ENCODE data around the gene C15orf62. TPM values are rescaled to one million over a fixed set of nuclear protein-coding genes. Genes with fewer than 3 reads are reported as not detected.

C15orf62 gene
- total RNA-seq, 1 donor from 2014 or later, result not detected

GRCh38 chr15:40807028-40807887, 37.5 kb downstream of the C15orf62 start, which contains the start of the genes DNAJC17 and ZFYVE19:
Gene DNAJC17, minus strand, starts transcription at chr15:40807473. Its CDS starts 27 bp downstream, at chr15:40807446.
Gene ZFYVE19, plus strand, starts transcription at chr15:40807089. Its CDS starts 501 bp downstream, at chr15:40807590.
- no peaks in the 10 kb centered on the region for H3K27me3 ChIP-seq (ENCODE audit: control insufficient read depth in 3 of 3, insufficient read depth in 3 of 3, low read length in 3 of 3)
- peaks cover 12 to 21% (median 14%) of the 10 kb centered on the region in 3 donors for H3K36me3 ChIP-seq (ENCODE audit: control insufficient read depth in 3 of 3, insufficient read depth in 3 of 3, low read length in 3 of 3)
- peak within 1 kb of the TSS; percentile 81 to 98 (median 98) for H3K9ac ChIP-seq (ENCODE audit: low read depth in 1 of 3, low read length in 3 of 3)
- H3K27ac ChIP-seq (ENCODE audit: low read depth, low read length), result peak within 1 kb of the TSS; percentile 93
- H3K4me3 ChIP-seq (ENCODE audit: low read length in 3 of 3), result peak within 1 kb of the TSS; percentile 93 to 100 (median 98)
- H3K4me1 ChIP-seq (ENCODE audit: control insufficient read depth in 3 of 3, insufficient read depth in 3 of 3, low read length in 3 of 3), result peaks cover 20 to 33% (median 27%) of the 10 kb centered on the region in 3 donors
- H3K9me3 ChIP-seq (ENCODE audit: control insufficient read depth in 3 of 3, low read length in 3 of 3), result no peaks in the 10 kb centered on the region

- Histone ChIP-seq H3K4me1 (ENCODE audit: control insufficient read depth in 3 of 3, insufficient read depth in 3 of 3, low read length in 3 of 3) (peaks cover 14 to 27% (median 20%) of the 10 kb centered on the region in 3 donors), H3K9me3 (ENCODE audit: control insufficient read depth in 3 of 3, low read length in 3 of 3) (no peaks in the 10 kb centered on the region), H3K27ac (ENCODE audit: low read depth, low read length) (no peak overlapping the region), H3K36me3 (ENCODE audit: control insufficient read depth in 3 of 3, insufficient read depth in 3 of 3, low read length in 3 of 3) (peaks cover 14 to 23% (median 17%) of the 10 kb centered on the region in 3 donors), H3K9ac (ENCODE audit: low read depth in 1 of 3, low read length in 3 of 3) (peak overlapping the region; percentile 66 to 79 (median 71)), H3K4me3 (ENCODE audit: low read length in 3 of 3) (peak overlapping the region; percentile 93 to 100 (median 98)), H3K27me3 (ENCODE audit: control insufficient read depth in 3 of 3, insufficient read depth in 3 of 3, low read length in 3 of 3) (no peaks in the 10 kb centered on the region)
These were observed 38.2 kb downstream of the C15orf62 start for GRCh38 chr15:40807888-40808461.

- no peaks in the 10 kb centered on the region for H3K9me3 ChIP-seq (ENCODE audit: control insufficient read depth in 3 of 3, low read length in 3 of 3)
- no peak overlapping the region for H3K9ac ChIP-seq (ENCODE audit: low read depth in 1 of 3, low read length in 3 of 3)
- peaks cover 11 to 21% (median 14%) of the 10 kb centered on the region in 3 donors for H3K4me1 ChIP-seq (ENCODE audit: control insufficient read depth in 3 of 3, insufficient read depth in 3 of 3, low read length in 3 of 3)
- H3K4me3 ChIP-seq (ENCODE audit: low read length in 3 of 3), result no peak overlapping the region
- H3K27ac ChIP-seq (ENCODE audit: low read depth, low read length), result no peak overlapping the region
- H3K27me3 ChIP-seq (ENCODE audit: control insufficient read depth in 3 of 3, insufficient read depth in 3 of 3, low read length in 3 of 3), result no peaks in the 10 kb centered on the region
- peaks cover 22 to 30% (median 27%) of the 10 kb centered on the region in 3 donors for H3K36me3 ChIP-seq (ENCODE audit: control insufficient read depth in 3 of 3, insufficient read depth in 3 of 3, low read length in 3 of 3)
These were observed 39.2 kb downstream of the C15orf62 start for GRCh38 chr15:40808861-40809450.

DNA sequence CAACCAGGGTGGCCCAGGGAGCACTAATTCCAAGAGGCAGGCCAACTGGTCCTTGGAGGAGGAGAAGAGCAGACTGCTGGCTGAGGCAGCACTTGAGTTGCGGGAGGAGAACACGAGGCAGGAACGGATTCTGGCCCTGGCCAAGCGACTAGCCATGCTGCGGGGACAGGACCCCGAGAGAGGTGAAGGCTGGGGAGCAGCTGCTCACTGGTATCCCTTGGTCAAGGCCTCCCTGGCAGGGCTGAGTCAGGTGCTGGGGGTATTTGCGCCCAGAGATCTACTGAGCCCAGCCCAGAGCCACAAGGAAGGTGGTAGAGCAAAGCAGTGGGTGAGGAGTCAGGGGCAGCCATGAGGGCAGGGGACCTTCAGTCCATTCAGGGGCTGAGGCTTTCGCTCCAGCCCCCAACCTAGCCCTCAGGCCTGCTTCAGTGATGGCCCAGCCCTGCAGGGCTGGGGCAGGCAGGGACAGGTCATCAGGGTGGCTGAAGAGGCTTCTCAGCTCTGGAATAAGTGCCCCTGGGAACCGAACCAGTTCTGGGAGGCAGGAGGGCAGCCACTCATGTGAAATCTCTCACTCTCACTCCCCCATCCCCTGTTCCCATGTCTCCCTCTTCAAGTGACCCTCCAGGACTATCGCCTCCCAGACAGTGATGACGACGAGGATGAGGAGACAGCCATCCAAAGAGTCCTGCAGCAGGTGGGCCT, 43.1 kb downstream of the C15orf62 start:
- H3K4me3 ChIP-seq (ENCODE audit: low read length in 3 of 3), result no peak overlapping the region
- no peak overlapping the region for H3K27ac ChIP-seq (ENCODE audit: low read depth, low read length)
- peaks cover 25 to 37% (median 35%) of the 10 kb centered on the region in 3 donors for H3K36me3 ChIP-seq (ENCODE audit: control insufficient read depth in 3 of 3, insufficient read depth in 3 of 3, low read length in 3 of 3)
- H3K9ac ChIP-seq (ENCODE audit: low read depth in 1 of 3, low read length in 3 of 3), result no peak overlapping the region
- H3K27me3 ChIP-seq (ENCODE audit: control insufficient read depth in 3 of 3, insufficient read depth in 3 of 3, low read length in 3 of 3), result no peaks in the 10 kb centered on the region
- H3K9me3 ChIP-seq (ENCODE audit: control insufficient read depth in 3 of 3, low read length in 3 of 3), result no peaks in the 10 kb centered on the region
- H3K4me1 ChIP-seq (ENCODE audit: control insufficient read depth in 3 of 3, insufficient read depth in 3 of 3, low read length in 3 of 3), result peaks cover 2 to 8% (median 6%) of the 10 kb centered on the region in 3 donors

DNA sequence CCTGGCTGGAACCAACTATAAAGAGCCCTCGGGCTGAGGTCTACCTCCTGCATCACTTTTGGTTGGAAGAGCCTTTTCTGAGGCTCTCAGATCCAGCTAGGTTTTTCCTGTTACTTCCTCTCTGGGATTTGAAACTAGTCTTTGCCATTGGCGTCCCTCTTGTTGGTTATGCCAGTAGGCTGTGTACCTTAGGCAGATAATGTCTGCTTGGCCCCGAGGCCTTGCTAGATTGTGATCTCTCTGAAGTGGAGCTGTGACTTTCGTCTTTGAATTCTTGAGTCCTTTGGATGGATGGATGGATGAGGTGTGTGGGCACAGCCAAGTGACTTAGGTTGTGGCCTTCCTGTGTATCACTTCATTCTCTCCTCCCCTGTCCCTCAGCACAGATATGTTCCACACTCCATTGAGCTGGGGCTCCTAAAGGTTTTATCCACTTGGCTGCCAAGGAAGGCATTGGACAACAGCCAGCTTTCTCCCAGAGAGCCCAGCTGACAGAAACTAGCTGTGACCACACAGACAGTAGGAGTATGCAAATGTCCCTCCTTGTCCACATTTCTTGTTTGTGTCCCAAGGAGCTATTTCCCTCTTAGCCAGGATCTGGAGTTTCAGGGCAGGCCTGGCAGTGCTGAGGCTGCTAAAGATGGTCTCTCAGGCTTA, 45.4 kb downstream of the C15orf62 start:
- Histone ChIP-seq H3K27ac (ENCODE audit: low read depth, low read length) (no peak overlapping the region), H3K36me3 (ENCODE audit: control insufficient read depth in 3 of 3, insufficient read depth in 3 of 3, low read length in 3 of 3) (peaks cover 21 to 32% (median 31%) of the 10 kb centered on the region in 3 donors), H3K4me3 (ENCODE audit: low read length in 3 of 3) (no peak overlapping the region), H3K27me3 (ENCODE audit: control insufficient read depth in 3 of 3, insufficient read depth in 3 of 3, low read length in 3 of 3) (no peaks in the 10 kb centered on the region), H3K4me1 (ENCODE audit: control insufficient read depth in 3 of 3, insufficient read depth in 3 of 3, low read length in 3 of 3) (no peaks in the 10 kb centered on the region), H3K9me3 (ENCODE audit: control insufficient read depth in 3 of 3, low read length in 3 of 3) (no peaks in the 10 kb centered on the region), H3K9ac (ENCODE audit: low read depth in 1 of 3, low read length in 3 of 3) (no peak overlapping the region)

DNA sequence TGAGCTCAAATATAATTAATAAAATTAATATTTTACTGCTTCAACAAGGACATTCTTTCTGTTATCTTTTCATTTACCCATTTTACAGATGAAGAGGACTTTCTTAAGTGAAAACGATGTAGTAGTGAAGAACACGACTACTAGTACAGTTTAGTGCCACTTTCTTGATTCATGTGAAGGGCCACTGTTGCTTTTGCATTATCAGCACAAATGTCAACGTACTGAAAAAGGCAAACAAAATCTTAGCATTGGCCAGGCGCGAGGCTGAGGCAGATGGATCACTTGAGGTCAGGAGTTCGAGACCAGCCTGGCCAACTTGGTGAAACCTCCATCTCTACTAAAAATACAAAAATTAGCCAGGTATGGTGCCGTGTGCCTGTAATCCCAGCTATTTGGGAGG, 49.3 kb downstream of the C15orf62 start:
- no peaks in the 10 kb centered on the region for H3K9me3 ChIP-seq (ENCODE audit: control insufficient read depth in 3 of 3, low read length in 3 of 3)
- H3K4me1 ChIP-seq (ENCODE audit: control insufficient read depth in 3 of 3, insufficient read depth in 3 of 3, low read length in 3 of 3), result no peaks in the 10 kb centered on the region
- no peaks in the 10 kb centered on the region for H3K27me3 ChIP-seq (ENCODE audit: control insufficient read depth in 3 of 3, insufficient read depth in 3 of 3, low read length in 3 of 3)
- no peak overlapping the region for H3K9ac ChIP-seq (ENCODE audit: low read depth in 1 of 3, low read length in 3 of 3)
- no peak overlapping the region for H3K4me3 ChIP-seq (ENCODE audit: low read length in 3 of 3)
- H3K36me3 ChIP-seq (ENCODE audit: control insufficient read depth in 3 of 3, insufficient read depth in 3 of 3, low read length in 3 of 3), result peaks cover 4 to 7% (median 7%) of the 10 kb centered on the region in 3 donors
- H3K27ac ChIP-seq (ENCODE audit: low read depth, low read length), result no peak overlapping the region

DNA sequence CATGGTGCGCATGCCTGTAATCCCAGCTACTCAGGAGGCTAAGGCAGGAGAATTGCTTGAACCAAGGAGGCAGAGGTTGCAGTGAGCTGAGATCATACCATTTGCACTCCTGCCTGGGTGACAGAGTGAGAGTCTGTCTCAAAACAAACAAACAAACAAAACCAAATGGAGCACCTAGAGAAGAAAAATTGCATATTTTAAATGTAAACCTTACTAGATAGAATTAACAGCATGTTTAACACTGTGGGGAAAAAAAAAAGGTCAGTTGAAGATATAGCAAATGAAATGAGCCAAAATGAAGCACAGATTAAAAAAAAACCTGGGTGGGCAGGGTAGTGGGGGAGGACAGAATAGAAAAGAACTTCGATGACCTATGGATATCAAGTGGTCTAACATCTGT, 51.4 kb downstream of the C15orf62 start:
- H3K36me3 ChIP-seq (ENCODE audit: control insufficient read depth in 3 of 3, insufficient read depth in 3 of 3, low read length in 3 of 3), result no peaks in the 10 kb centered on the region
- no peaks in the 10 kb centered on the region for H3K4me1 ChIP-seq (ENCODE audit: control insufficient read depth in 3 of 3, insufficient read depth in 3 of 3, low read length in 3 of 3)
- H3K27ac ChIP-seq (ENCODE audit: low read depth, low read length), result no peak overlapping the region
- no peak overlapping the region for H3K9ac ChIP-seq (ENCODE audit: low read depth in 1 of 3, low read length in 3 of 3)
- H3K9me3 ChIP-seq (ENCODE audit: control insufficient read depth in 3 of 3, low read length in 3 of 3), result no peaks in the 10 kb centered on the region
- no peak overlapping the region for H3K4me3 ChIP-seq (ENCODE audit: low read length in 3 of 3)
- H3K27me3 ChIP-seq (ENCODE audit: control insufficient read depth in 3 of 3, insufficient read depth in 3 of 3, low read length in 3 of 3), result peaks cover 0 to 4% (median 0%) of the 10 kb centered on the region in 3 donors
